Activated CD8-positive, alpha-beta T cell treated with anti-CD3 and anti-CD28 coated beads for 36 hours (primary cell): ENCODE results near the gene EVI5L. TPM values are rescaled to one million over a fixed set of nuclear protein-coding genes. Genes with fewer than 3 reads are reported as not detected.

ENCODE experiments used
- ATAC-seq: fragments of 200-7000 bp; cut with Tn5 transposase; one replicate; pipeline ENCODE4 v1.10.0; 2021; ENCODE audit warnings: mild to moderate bottlenecking, moderate library complexity
- CTCF ChIA-PET: fragments of 350-600 bp; sonication (Branson Sonifier 250); formaldehyde crosslinking; loops from one replicate; lab custom pipeline; 2021; ENCODE audit warnings: antibody characterized with exemption; lab: Charles Lee
- POLR2A ChIA-PET: fragments of 350-600 bp; sonication (Branson Sonifier 250); formaldehyde crosslinking; loops from one replicate; lab custom pipeline; 2021; ENCODE audit warnings: antibody characterized with exemption; lab: Charles Lee
- DNase-seq: peaks from one replicate; pipeline ENCODE4 v3.0.0-alpha.2; 2020
- H3K27ac Mint-ChIP-seq: one replicate; pipeline ENCODE4 v1.8.0; 2021; ENCODE audit warnings: mild to moderate bottlenecking, mixed read lengths
- H3K27me3 Mint-ChIP-seq: one replicate; pipeline ENCODE4 v1.8.0; 2021; ENCODE audit warnings: mixed read lengths
- H3K36me3 Mint-ChIP-seq: one replicate; pipeline ENCODE4 v1.8.0; 2021; ENCODE audit warnings: low read depth, mixed read lengths
- H3K4me1 Mint-ChIP-seq: one replicate; pipeline ENCODE4 v1.8.0; 2021; ENCODE audit warnings: low read depth, mixed read lengths
- H3K4me3 Mint-ChIP-seq: one replicate; pipeline ENCODE4 v1.8.0; 2021; ENCODE audit warnings: mild to moderate bottlenecking, moderate library complexity, mixed read lengths
- H3K9me3 Mint-ChIP-seq: one replicate; pipeline ENCODE4 v1.8.0; 2021; ENCODE audit warnings: mixed read lengths
- CTCF ChIP-seq: fragments of 200-600 bp; IDR thresholded peaks from one replicate; pipeline ENCODE4 v1.8.0; 2022; ENCODE audit warnings: antibody characterized with exemption, mild to moderate bottlenecking
- intact Hi-C: fragments of 100-400 bp; cut with micrococcal nuclease; formaldehyde crosslinking; loops from one replicate; pipeline ENCODE4 v1.10.0; 2022
- total RNA-seq, 2 experiments: library from RNA; stranded (reverse); gene quantifications; one replicate each; pipeline ENCODE4 v1.2.3, GENCODE V29; 2021

Gene EVI5L
- total RNA-seq, 2 experiments from 2014 or later: 3.4 to 3.9 TPM

GRCh38 chr19:7899751-7900378 lies 69.8 kb downstream of the EVI5L start:
- no peaks in the 10 kb centered on the region for H3K9me3 Mint-ChIP-seq
- intact Hi-C loops: no loop called here
- peaks cover 6% of the 10 kb centered on the region for H3K36me3 Mint-ChIP-seq
- no peak overlapping the region for H3K4me3 Mint-ChIP-seq
- POLR2A ChIA-PET: interaction anchor here (1.8 to 2.2 kb wide), 2 partner anchors 12 to 38 kb away, joined by 5 to 6 read pairs; partner anchors contain the start of gene LRRC8E
- ATAC-seq: no peak
- CTCF ChIA-PET: interaction anchor here (1.2 to 2.0 kb wide), 4 partner anchors 21 to 219 kb away, joined by 3 to 6 read pairs (median 4); partner anchors contain the start of gene TRAPPC5
- DNase-seq: no peak
- H3K27ac Mint-ChIP-seq: no peak overlapping the region
- no peaks in the 10 kb centered on the region for H3K27me3 Mint-ChIP-seq
- peaks cover 7% of the 10 kb centered on the region for H3K4me1 Mint-ChIP-seq
- no peak for TF ChIP-seq CTCF

GRCh38 chr19:7900401-7900870 lies 70.4 kb downstream of the EVI5L start:
- CTCF ChIA-PET: interaction anchor here (1.5 to 2.0 kb wide), 2 partner anchors 31 to 220 kb away, joined by 3 to 6 read pairs; partner anchors contain the start of gene TRAPPC5
- Mint-ChIP-seq H3K4me1 (peaks cover 12% of the 10 kb centered on the region), H3K4me3 (no peak overlapping the region), H3K27me3 (no peaks in the 10 kb centered on the region), H3K9me3 (no peaks in the 10 kb centered on the region), H3K27ac (no peak overlapping the region), H3K36me3 (peaks cover 10% of the 10 kb centered on the region)
- no peak for DNase-seq
- no peak for ATAC-seq
- intact Hi-C loops: no loop called here
- TF ChIP-seq CTCF: no peak
- POLR2A ChIA-PET: interaction anchor here (1.0 to 2.2 kb wide), 4 partner anchors 13 to 43 kb away, joined by 3 to 6 read pairs (median 4); partner anchors contain the start of genes LRRC8E and TIMM44

- H3K36me3 Mint-ChIP-seq: peaks cover 13% of the 10 kb centered on the region
- intact Hi-C loops: no loop called here
- H3K9me3 Mint-ChIP-seq: no peaks in the 10 kb centered on the region
- POLR2A ChIA-PET: interaction anchor here (1.0 to 2.2 kb wide), 4 partner anchors 13 to 43 kb away, joined by 3 to 6 read pairs (median 4); partner anchors contain the start of genes LRRC8E and TIMM44
- no peak for ATAC-seq
- TF ChIP-seq CTCF: no peak
- H3K27me3 Mint-ChIP-seq: no peaks in the 10 kb centered on the region
- peaks cover 16% of the 10 kb centered on the region for H3K4me1 Mint-ChIP-seq
- no peak overlapping the region for H3K4me3 Mint-ChIP-seq
- no peak for DNase-seq
- CTCF ChIA-PET: interaction anchor here (1.5 to 2.0 kb wide), 2 partner anchors 31 to 220 kb away, joined by 3 to 6 read pairs; partner anchors contain the start of gene TRAPPC5
- H3K27ac Mint-ChIP-seq: no peak overlapping the region
These were observed 70.9 kb downstream of the EVI5L start for GRCh38 chr19:7900931-7901330.

DNA sequence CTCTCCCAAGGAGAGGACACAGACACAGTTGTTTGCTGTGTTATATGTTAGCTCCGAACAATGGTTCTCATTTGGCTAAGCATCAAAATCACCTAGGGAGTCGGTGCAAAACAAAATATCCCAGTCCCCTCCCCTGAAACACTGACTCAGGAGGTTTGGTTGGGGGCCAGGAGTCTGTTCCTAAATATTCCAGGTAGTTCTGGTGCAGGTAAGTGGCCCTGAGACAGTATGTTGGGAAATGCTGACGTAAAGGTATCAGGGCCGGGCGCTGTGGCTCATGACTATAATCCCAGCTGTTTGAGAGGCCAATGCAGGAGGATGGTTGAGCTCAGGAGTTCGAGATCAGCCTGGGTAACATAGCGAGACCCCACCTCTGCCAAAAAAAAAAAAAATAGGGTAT lies 71.3 kb downstream of the EVI5L start:
- Mint-ChIP-seq H3K36me3 (peaks cover 15% of the 10 kb centered on the region), H3K9me3 (no peaks in the 10 kb centered on the region), H3K27me3 (no peaks in the 10 kb centered on the region), H3K4me1 (peaks cover 18% of the 10 kb centered on the region), H3K27ac (no peak overlapping the region), H3K4me3 (no peak overlapping the region)
- DNase-seq (no peak), ATAC-seq (no peak)
- ChIA-PET CTCF (interaction anchor here (1.0 to 2.0 kb wide), 4 partner anchors 32 to 221 kb away, joined by 3 to 6 read pairs (median 4); partner anchors contain the start of gene TRAPPC5), POLR2A (interaction anchor here (0.7 to 1.8 kb wide), 5 partner anchors 14 to 81 kb away, joined by 3 to 5 read pairs (median 3); partner anchors contain the start of genes LRRC8E and TIMM44)
- no peak for TF ChIP-seq CTCF
- intact Hi-C loops: no loop called here
